Fibroblast of upper back skin (primary cell): Measurements from ENCODE around the gene ZNF365.
A peak's percentile ranks its signal among the peaks of the same experiment; 100 is the strongest.
"Not testable (repeated sequence)": the region's sequence is repeated elsewhere in the genome, so short reads cannot be mapped to it uniquely, and the experiment has no call there.

ENCODE experiments used
- DNase-seq: peaks from one replicate; pipeline ENCODE4 v3.0.0-alpha.2; 2013

Gene ZNF365

GRCh38 chr10:62373995-62374861, at the start of gene ZNF365:
TSS of gene ZNF365 (plus strand) at chr10:62374369. CDS start at chr10:62376194, 1,825 bp downstream.
- peak; percentile 39 for DNase-seq

- DNase-seq, result no peak
Observed at GRCh38 chr10:62326176-62326575, 48.0 kb upstream of the ZNF365 start.

- DNase-seq, result peak; percentile 33
Observed at GRCh38 chr10:62327885-62328284, 46.3 kb upstream of the ZNF365 start.

GRCh38 chr10:62330213-62330612, 44.0 kb upstream of the ZNF365 start:
- DNase-seq, result no peak

GRCh38 chr10:62332406-62332805, 41.8 kb upstream of the ZNF365 start:
- DNase-seq, result no peak

- DNase-seq, result no peak
Observed at GRCh38 chr10:62333135-62333889, 40.9 kb upstream of the ZNF365 start.

- DNase-seq, result no peak
Observed at GRCh38 chr10:62333988-62334682, 40.0 kb upstream of the ZNF365 start.

- DNase-seq, result no peak
Observed at GRCh38 chr10:62335326-62335725, 38.8 kb upstream of the ZNF365 start.

- no peak for DNase-seq
Observed at GRCh38 chr10:62336404-62336803, 37.8 kb upstream of the ZNF365 start.

GRCh38 chr10:62341419-62341818, 32.8 kb upstream of the ZNF365 start:
- no peak for DNase-seq

- no peak for DNase-seq
Observed at GRCh38 chr10:62343000-62343399, 31.2 kb upstream of the ZNF365 start.

- DNase-seq, result no peak
Observed at GRCh38 chr10:62348029-62348428, 26.1 kb upstream of the ZNF365 start.

- peak; percentile 56 for DNase-seq
Observed at GRCh38 chr10:62352356-62352970, 21.7 kb upstream of the ZNF365 start.

- peak; percentile 81 for DNase-seq
Observed at GRCh38 chr10:62354916-62355315, 19.3 kb upstream of the ZNF365 start.

- no peak for DNase-seq
Observed at GRCh38 chr10:62356447-62356846, 17.7 kb upstream of the ZNF365 start.

- not testable (repeated sequence) for DNase-seq
Observed at GRCh38 chr10:62358151-62358550, 16.0 kb upstream of the ZNF365 start.

GRCh38 chr10:62373639-62373994, 552 bp upstream of the ZNF365 start:
- no peak for DNase-seq

- DNase-seq, result no peak
Observed at GRCh38 chr10:62374862-62375710, 917 bp downstream of the ZNF365 start.

GRCh38 chr10:62376071-62377025, 2.2 kb downstream of the ZNF365 start:
- no peak for DNase-seq

- no peak for DNase-seq
Observed at GRCh38 chr10:62377026-62377415, 2.9 kb downstream of the ZNF365 start.

- no peak for DNase-seq
Observed at GRCh38 chr10:62377966-62378365, 3.8 kb downstream of the ZNF365 start.
